Measurements from ENCODE around the gene TCEA3.

- TF ChIP-seq CTCF (IDR thresholded peaks at IDR 0.05 in 4 of 5, conservative IDR thresholded peaks at IDR 0.05 in 1 of 5) (no peak), POLR2A (IDR thresholded peaks at IDR 0.05) (no peak)
Observed at GRCh38 chr1:23366598-23366997, 58.0 kb downstream of the TCEA3 start.

Measured in gastrocnemius medialis (tissue), 4 donors.